Suppressor macrophage treated with lipopolysaccharide for 1 hour (primary cell): ENCODE measurements around the gene SNRNP25.
"Not testable (repeated sequence)": the region's sequence is repeated elsewhere in the genome, so short reads cannot be mapped to it uniquely, and the experiment has no call there.

Source experiments
- DNase-seq, 3 donors: peaks; one replicate each; pipeline ENCODE4 v3.0.0-alpha.2; 2020 to 2022

The SNRNP25 gene

GRCh38 chr16:42069-42457, 11.6 kb upstream of the SNRNP25 start:
- no peak for DNase-seq

DNA sequence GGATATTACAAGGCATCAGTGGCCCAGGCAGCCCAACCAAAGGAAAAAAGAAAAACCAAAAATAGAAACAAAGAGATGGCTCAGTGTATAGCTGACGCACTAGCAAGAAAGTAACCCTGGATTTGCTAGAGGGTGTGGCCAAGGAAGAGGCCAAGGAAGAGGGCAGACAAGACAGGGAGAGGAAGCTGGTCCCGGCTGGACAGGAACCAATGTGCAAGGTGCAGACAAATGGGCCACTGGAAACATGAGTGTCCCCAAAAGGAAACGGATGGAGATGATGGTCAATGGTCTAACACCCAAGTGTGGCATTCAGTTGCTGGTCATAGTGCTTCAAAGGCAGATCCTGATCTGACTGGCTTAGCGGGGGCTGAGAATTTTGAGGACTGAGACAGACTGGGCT, 10.9 kb upstream of the SNRNP25 start:
- DNase-seq: no peak

DNA sequence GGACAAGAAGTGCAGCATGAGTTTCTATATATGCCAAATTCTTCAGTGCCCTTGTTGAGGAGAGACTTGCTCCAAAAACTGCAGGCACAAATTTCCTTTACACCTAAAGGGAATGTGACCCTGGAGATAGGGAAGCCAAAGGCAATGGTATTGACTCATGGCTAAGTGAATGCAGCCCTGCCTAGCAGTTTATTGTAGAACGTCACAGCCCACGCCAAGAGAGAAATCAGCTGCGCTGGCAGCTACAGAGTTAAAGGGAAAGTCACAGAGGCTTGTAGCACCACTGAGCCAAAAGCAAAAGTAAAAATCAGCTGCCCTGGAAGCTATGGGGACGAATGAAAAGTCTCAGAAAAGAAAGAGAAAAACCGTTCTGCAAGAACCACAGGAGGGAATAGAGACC, 10.3 kb upstream of the SNRNP25 start:
- no peak for DNase-seq

DNA sequence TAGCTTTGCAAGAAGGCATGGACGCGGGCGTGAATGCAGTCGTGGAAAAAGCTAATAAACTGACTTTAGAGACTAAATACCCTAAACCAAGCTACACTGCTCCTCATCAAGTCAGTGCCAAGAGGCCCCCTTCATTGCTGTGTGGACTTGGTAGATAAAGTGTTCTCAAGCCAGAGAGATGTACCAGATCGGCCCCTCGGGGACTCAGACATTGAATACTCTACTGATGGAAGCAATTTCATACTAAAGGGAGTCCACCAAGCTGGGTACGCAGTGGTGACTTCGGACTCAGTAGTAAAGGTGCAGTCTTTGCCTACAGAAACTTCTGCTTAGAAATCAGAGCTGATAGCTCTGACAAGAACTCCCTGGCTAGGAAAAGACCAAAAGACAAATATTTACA, 9.0 kb upstream of the SNRNP25 start:
- DNase-seq: no peak

GRCh38 chr16:45454-45853, 8.2 kb upstream of the SNRNP25 start:
- DNase-seq: no peak

DNA sequence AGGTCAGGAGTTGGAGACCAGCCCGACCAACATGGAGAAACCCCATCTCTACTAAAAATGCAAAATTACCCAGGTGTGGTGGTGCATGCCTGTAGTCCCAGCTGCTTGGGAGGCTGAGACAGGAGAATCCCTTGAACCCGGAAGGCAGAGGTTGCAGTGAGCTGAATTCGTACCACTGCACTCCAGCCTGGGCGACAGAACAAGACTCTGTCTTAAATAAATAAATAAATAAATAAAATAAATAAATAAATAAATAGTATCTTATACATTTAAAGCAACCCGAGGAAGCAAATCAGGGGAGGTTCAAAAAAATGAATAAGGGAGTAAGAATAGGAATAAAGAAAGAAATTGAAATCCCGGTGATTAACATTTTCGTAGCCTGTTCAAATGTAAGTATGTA, 7.1 kb upstream of the SNRNP25 start:
- DNase-seq: not testable (repeated sequence)

GRCh38 chr16:47234-47633, 6.4 kb upstream of the SNRNP25 start:
- no peak for DNase-seq

GRCh38 chr16:50769-51591, 2.6 kb upstream of the SNRNP25 start:
- DNase-seq: no peak

- no peak for DNase-seq
These were observed 581 bp downstream of the SNRNP25 start for GRCh38 chr16:54237-54581.

DNA sequence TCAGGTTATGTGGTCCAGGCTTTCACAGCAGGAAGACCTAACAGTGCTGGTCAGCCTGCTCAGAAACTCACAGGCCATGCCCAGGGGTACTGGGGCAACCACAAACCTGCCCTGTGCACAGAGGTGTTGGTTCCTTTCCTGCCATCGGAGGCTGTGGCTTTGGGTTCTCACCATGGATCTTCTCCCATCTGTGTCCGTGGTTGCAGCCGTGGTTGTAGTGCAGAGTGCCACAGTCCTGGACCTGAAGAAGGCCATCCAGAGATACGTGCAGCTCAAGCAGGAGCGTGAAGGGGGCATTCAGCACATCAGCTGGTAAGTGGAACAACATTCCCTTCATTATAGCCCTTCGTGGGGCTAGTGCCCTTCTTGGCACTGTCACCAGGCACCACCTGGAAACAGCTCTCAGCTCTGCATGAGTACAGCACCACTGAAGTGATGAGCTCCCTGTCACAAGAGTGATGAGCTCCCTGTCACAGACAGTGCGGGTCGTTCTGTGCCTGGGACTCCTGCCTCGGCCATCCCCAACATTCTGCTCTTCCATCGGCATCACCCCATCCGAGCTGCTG, 2.0 kb downstream of the SNRNP25 start:
- DNase-seq: no peak

DNA sequence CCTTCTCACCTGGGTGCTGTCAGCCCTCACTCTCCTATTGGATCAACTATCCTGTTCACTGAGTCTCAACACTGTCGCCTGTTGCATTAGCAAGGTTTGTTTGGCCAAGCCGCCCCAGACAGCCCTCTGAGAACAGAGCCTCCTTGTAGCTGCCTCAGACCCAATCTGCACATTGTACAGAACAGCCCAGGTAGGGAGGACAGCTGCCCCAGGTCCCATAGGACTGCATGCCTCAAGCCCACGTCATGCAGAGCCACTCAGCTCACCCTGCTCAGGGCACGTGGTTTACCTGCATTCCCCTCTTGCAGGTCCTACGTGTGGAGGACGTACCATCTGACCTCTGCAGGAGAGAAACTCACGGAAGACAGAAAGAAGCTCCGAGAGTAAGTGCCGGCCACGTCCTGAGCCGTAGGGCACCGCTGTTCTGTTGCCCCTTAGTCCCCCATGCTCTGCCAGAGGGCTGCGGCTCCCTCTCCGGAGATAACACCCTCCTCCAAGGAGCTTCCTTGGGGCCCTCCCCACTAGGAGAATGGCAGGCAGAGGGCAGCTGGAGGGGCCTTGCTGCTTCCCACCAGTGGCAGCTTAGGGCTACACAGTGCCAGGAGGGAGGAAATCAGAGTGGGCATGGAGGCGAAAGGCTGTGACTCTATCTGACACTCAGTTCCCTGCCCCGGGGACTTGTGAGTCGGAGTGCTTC, 2.8 kb downstream of the SNRNP25 start:
- DNase-seq: no peak

GRCh38 chr16:57711-58110, 4.1 kb downstream of the SNRNP25 start:
- DNase-seq: peak; percentile 77 to 81 (median 78)

DNA sequence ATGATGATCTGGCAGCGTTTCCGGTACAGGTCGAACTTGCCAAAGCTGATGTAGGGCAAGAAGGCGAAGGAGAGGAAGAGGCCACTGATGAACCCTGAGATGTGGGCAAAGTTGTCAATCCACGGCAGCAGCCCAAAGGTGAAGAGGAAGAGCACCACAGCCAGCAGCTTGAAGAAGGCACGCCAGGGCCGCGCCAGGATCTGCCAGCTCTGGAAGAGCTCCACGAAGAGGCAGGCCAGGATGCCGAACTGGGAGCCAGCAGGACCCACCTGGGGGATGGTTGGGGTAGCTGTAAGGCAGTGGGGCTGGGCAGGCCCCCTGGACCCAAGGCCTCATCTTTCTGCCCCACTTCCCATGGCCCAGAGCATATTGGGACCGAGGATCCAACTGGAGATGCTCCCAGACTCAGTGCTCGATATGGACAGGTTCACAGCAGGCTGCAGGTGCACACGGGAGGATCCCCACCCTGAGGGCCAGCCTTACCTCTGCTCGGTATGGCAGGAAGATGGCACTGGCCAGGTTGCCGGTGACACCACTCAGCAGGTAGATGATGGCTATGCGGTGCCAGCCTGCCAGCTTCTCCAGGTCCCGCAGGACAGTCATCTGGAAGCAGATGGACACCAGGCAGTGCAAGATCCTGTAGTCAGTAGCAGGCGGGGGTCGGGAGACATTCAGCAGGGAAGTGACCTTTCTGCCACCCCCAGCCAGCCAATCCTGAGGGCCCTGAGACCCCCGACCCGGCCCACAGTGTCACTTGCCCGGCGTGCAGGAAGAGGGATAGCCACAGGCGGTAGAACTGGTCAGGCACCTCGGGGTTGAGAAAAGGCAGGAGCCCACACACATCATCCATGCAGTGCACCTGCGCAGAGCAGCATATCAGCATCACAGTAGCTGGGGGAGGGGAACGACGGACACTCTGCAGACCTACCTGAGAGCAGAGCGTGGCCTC, 5.1 kb downstream of the SNRNP25 start:
- DNase-seq: no peak

GRCh38 chr16:59440-60059, 5.9 kb downstream of the SNRNP25 start:
- no peak for DNase-seq

GRCh38 chr16:60166-60565, 6.5 kb downstream of the SNRNP25 start:
- no peak for DNase-seq

- no peak for DNase-seq
These were observed 7.6 kb downstream of the SNRNP25 start for GRCh38 chr16:60929-61878.

GRCh38 chr16:61879-62281, 8.3 kb downstream of the SNRNP25 start:
- DNase-seq: no peak

- DNase-seq: no peak
These were observed 8.8 kb downstream of the SNRNP25 start for GRCh38 chr16:62283-62967.

GRCh38 chr16:62968-63391, 9.4 kb downstream of the SNRNP25 start:
- no peak for DNase-seq

DNA sequence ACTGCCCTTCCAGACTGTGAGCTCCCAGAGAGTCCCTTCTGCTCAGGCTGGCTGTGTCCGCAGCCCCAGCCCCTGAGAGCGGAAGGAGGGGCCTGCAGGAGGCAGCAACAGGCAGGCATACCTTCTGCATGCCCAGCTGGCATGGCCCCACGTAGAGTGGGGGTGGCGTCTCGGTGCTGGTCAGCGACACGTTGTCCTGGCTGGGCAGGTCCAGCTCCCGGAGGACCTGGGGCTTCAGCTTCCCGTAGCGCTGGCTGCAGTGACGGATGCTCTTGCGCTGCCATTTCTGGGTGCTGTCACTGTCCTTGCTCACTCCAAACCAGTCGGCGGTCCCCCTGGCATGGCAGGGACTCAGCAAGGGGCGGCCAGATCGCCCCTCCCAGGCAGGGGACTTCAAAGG, 9.8 kb downstream of the SNRNP25 start:
- no peak for DNase-seq
